Breast epithelium (tissue), 4 donors: ENCODE measurements around the gene CMSS1. TPM values are rescaled to one million over a fixed set of nuclear protein-coding genes. Genes with fewer than 3 reads are reported as not detected.
A peak's percentile ranks its signal among the peaks of the same experiment; 100 is the strongest.

Experiments used
- DNase-seq, 2 donors: peaks; one replicate each; pipeline ENCODE4 v3.0.0-alpha.2; 2019; ENCODE audit warnings: low spot score in 2 of 2
- H3K27ac ChIP-seq, 2 donors: fragments of 200-600 bp; sonication (generic) in 1 of 2; one replicate each; pipeline ENCODE4 v1.5.1; 2016 to 2019; ENCODE audit warnings: mild to moderate bottlenecking in 1 of 2
- H3K27me3 ChIP-seq, 2 donors: fragments of 200-600 bp; sonication (generic) in 1 of 2; one replicate each; pipeline versions ENCODE4 v1.5.1 to v1.6.0; 2017 to 2019; ENCODE audit warnings: control low read depth in 1 of 2, mild to moderate bottlenecking in 1 of 2
- H3K36me3 ChIP-seq: fragments of 200-600 bp; one replicate; pipeline ENCODE4 v1.5.1; 2019
- H3K4me1 ChIP-seq, 2 donors: fragments of 200-600 bp; sonication (generic); one replicate each; pipeline ENCODE4 v1.5.1; 2016 to 2019; ENCODE audit warnings: control low read depth in 1 of 2
- H3K4me3 ChIP-seq, 3 donors: fragments of 200-600 bp; sonication (generic); 1 replicate in 2 of 3; 2 replicates in 1 of 3; pipeline ENCODE4 v1.5.1; 2016 to 2019; ENCODE audit warnings: mild to moderate bottlenecking in 3 of 3, moderate library complexity in 2 of 3
- H3K9me3 ChIP-seq, 2 donors: fragments of 200-600 bp; sonication (generic) in 1 of 2; one replicate each; pipeline ENCODE4 v1.5.1; 2016 to 2019; ENCODE audit warnings: control low read depth in 1 of 2
- POLR2A ChIP-seq: fragments of 450-650 bp; IDR thresholded peaks from one replicate; pipeline ENCODE4 v1.6.1; 2016; ENCODE audit warnings: antibody characterized with exemption, mild to moderate bottlenecking, moderate library complexity
- POLR2AphosphoS5 ChIP-seq, 3 donors: sonication (generic); formaldehyde crosslinking; IDR thresholded peaks; one replicate each; pipeline ENCODE4 v1.6.1; 2017; ENCODE audit warnings: antibody characterized with exemption in 3 of 3
- intact Hi-C: fragments of 100-400 bp; cut with DNase I; formaldehyde crosslinking; loops from one replicate; pipeline ENCODE4 v1.15.1; 2023; ENCODE audit warnings: low total_unique reads
- total RNA-seq, 3 donors: library from RNA; depleted of rRNA; stranded (reverse); fragments of >200 nt; gene quantifications; one replicate each; pipeline ENCODE4 v1.1.0, GENCODE V29; 2016
- TF ChIP-seq, protein P1 (sequence below), 3 donors: fragments of 450-650 bp; IDR thresholded peaks; one replicate each; pipeline ENCODE4 v1.5.1; 2016 to 2017; ENCODE audit warnings: antibody characterized with exemption in 3 of 3, mild to moderate bottlenecking in 3 of 3, moderate library complexity in 3 of 3

Gene CMSS1
- total RNA-seq, 3 donors from 2014 or later: 15.5 to 35.4 (median 16.1) TPM

DNA sequence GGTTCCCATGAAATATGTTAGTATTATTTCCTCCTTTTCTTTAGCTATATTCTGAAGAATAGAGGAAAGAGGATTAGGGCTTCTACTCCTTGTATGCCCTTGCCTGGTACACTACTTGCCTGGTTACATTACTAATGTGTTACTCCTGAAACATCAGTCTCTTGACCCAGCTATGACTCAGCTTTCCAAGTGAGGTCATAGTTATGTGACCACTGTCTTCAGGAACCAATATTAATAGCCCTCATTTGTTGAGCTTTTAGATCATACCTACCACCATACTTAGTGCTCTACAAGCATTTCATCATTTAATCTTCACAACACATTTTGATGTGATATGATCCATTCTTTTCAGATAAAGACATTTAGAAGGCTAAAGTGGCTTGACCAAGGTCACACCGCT, 60.3 kb downstream of the CMSS1 start:
- intact Hi-C loops: no loop called here
- TF ChIP-seq, protein P1, sequence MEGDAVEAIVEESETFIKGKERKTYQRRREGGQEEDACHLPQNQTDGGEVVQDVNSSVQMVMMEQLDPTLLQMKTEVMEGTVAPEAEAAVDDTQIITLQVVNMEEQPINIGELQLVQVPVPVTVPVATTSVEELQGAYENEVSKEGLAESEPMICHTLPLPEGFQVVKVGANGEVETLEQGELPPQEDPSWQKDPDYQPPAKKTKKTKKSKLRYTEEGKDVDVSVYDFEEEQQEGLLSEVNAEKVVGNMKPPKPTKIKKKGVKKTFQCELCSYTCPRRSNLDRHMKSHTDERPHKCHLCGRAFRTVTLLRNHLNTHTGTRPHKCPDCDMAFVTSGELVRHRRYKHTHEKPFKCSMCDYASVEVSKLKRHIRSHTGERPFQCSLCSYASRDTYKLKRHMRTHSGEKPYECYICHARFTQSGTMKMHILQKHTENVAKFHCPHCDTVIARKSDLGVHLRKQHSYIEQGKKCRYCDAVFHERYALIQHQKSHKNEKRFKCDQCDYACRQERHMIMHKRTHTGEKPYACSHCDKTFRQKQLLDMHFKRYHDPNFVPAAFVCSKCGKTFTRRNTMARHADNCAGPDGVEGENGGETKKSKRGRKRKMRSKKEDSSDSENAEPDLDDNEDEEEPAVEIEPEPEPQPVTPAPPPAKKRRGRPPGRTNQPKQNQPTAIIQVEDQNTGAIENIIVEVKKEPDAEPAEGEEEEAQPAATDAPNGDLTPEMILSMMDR (IDR thresholded peaks at IDR 0.05): no peak
- TF ChIP-seq POLR2A: no peak
- no peak for TF ChIP-seq POLR2AphosphoS5 (IDR thresholded peaks at IDR 0.05)

DNA sequence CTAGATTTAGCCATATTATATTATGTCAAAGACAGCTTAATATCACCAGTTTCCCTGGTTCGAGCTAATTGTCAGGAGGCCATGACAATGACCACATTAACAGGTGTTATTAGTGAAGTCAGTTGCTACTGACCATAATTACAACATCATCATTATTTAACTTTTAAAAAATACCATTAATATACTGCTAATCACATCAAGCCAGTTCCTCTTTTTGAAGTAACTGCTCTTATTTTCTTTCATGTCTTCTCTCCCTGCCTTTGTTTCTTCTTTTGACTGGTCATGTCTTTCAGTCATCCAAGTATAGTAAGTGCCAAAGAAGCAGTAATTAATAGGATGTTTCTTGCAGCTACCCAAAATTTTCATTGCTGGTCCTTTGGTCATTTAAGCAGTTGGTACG, 61.6 kb downstream of the CMSS1 start:
- Histone ChIP-seq H3K27me3 (no peaks in the 10 kb centered on the region), H3K4me1 (no peaks in the 10 kb centered on the region), H3K27ac (no peak overlapping the region), H3K36me3 (no peaks in the 10 kb centered on the region), H3K9me3 (no peaks in the 10 kb centered on the region), H3K4me3 (no peak overlapping the region)
- no peak for DNase-seq
- TF ChIP-seq POLR2AphosphoS5 (IDR thresholded peaks at IDR 0.05) (no peak), POLR2A (no peak)
- TF ChIP-seq, protein P1 (IDR thresholded peaks at IDR 0.05): no peak
- intact Hi-C loops: no loop called here

More for the DNA sequence above, 60.3 kb downstream of the CMSS1 start:
- no peak for DNase-seq
- no peaks in the 10 kb centered on the region for H3K4me1 ChIP-seq
- peak overlapping the region; percentile 34 to 92 for H3K27ac ChIP-seq
- no peak overlapping the region for H3K4me3 ChIP-seq
- no peaks in the 10 kb centered on the region for H3K36me3 ChIP-seq
- no peaks in the 10 kb centered on the region for H3K9me3 ChIP-seq
- H3K27me3 ChIP-seq: no peaks in the 10 kb centered on the region

DNA sequence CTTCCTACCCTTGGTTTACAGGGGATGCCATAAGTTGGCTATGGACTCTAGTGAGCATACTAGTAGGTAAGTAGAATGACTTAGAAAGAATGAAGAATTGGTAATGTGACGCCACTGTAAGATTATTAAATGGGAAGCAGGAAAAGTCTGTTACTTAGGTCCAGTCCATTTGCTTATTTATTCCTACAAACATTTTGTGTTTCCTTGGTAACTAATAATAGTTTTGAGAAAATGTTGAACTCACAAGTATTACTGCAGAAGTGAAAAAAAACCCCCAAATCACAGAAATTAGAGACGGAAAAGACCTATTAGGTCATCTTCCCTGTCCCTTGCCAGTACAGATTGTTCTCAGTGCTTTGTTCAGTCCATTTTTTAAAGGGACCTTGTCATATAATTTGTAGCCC, 63.5 kb downstream of the CMSS1 start:
- Histone ChIP-seq H3K27me3 (no peaks in the 10 kb centered on the region), H3K9me3 (no peaks in the 10 kb centered on the region), H3K36me3 (no peaks in the 10 kb centered on the region), H3K4me3 (no peak overlapping the region), H3K27ac (peak overlapping the region; percentile 68 to 77), H3K4me1 (no peaks in the 10 kb centered on the region)
- intact Hi-C loops: no loop called here
- no peak for TF ChIP-seq POLR2AphosphoS5 (IDR thresholded peaks at IDR 0.05)
- TF ChIP-seq, protein P1 (IDR thresholded peaks at IDR 0.05): no peak
- TF ChIP-seq POLR2A: no peak
- DNase-seq: no peak

DNA sequence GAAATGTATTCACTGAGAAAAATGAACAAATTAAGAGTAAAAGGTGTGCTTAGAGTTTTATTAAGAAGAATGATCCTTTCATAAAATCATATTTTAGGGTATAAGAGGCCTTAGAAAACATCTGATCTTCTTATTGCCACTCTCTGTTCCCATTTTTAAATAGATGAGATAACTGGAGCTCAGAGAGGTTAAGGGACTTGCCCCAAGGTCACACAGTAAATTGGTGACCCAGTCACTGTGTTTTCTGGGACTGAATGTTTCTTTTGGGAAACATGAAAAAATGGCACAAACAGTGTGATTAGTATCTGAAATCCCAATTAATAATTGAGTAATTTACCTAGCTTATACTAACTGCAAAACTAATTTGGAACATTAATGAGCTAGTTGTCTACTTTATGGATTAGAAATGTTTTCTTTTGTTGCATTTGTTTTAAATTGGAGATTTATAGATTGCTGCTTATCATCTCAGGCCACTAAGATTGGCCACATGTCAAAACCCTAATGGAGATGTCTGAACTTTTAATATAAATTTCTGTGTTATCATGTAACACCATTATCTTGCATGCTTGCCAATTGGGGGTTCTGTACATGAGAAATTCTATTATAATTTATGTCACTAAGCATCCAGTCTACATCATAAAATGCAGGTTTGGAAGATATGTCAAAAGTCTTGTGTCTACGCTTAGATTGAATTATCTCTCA, 64.9 kb downstream of the CMSS1 start:
- H3K4me3 ChIP-seq: no peak overlapping the region
- DNase-seq: no peak
- no peaks in the 10 kb centered on the region for H3K36me3 ChIP-seq
- no peaks in the 10 kb centered on the region for H3K9me3 ChIP-seq
- H3K4me1 ChIP-seq: no peaks in the 10 kb centered on the region
- no peak overlapping the region for H3K27ac ChIP-seq
- no peak for TF ChIP-seq POLR2AphosphoS5 (IDR thresholded peaks at IDR 0.05)
- no peak for TF ChIP-seq POLR2A
- TF ChIP-seq, protein P1 (IDR thresholded peaks at IDR 0.05): no peak
- intact Hi-C loops: no loop called here
- H3K27me3 ChIP-seq: no peaks in the 10 kb centered on the region

DNA sequence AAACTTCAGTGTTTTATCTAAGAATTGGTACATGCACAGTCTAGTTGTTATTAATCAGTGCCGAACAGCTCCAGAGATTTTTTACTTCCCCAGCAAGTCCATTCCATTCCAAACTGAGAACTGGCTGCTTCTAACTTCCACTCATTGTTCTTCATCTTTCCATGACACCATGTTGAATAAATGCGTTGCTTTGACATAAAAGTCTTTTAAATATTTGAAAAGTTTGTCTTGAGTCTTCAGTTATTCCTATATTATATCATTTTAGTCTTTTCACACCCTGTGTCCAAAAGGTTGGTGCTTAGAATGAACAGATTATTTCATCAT, 65.4 kb downstream of the CMSS1 start:
- no peak for DNase-seq
- H3K36me3 ChIP-seq: no peaks in the 10 kb centered on the region
- intact Hi-C loops: no loop called here
- H3K4me3 ChIP-seq: no peak overlapping the region
- no peaks in the 10 kb centered on the region for H3K27me3 ChIP-seq
- no peaks in the 10 kb centered on the region for H3K4me1 ChIP-seq
- TF ChIP-seq, protein P1 (IDR thresholded peaks at IDR 0.05): no peak
- no peaks in the 10 kb centered on the region for H3K9me3 ChIP-seq
- no peak overlapping the region for H3K27ac ChIP-seq
